Activated T-cell treated with anti-CD3 and anti-CD28 coated beads, Interleukin-2, amount 50 U/mL, for 1 hour (primary cell): ENCODE measurements around the gene KCND3.

Experiments
- DNase-seq: peaks from one replicate; pipeline ENCODE4 v3.0.0-alpha.2; 2020

Gene KCND3

GRCh38 chr1:111737216-111738132, 252.0 kb downstream of the KCND3 start:
- DNase-seq, result no peak

GRCh38 chr1:111736548-111737215, 252.8 kb downstream of the KCND3 start:
- DNase-seq, result no peak

- DNase-seq, result no peak
Observed at GRCh38 chr1:111735858-111736544, 253.5 kb downstream of the KCND3 start.

- DNase-seq, result no peak
Observed at GRCh38 chr1:111735321-111735720, 254.1 kb downstream of the KCND3 start.

GRCh38 chr1:111734856-111735255, 254.6 kb downstream of the KCND3 start:
- no peak for DNase-seq

GRCh38 chr1:111734426-111734825, 255.0 kb downstream of the KCND3 start:
- DNase-seq, result no peak

- DNase-seq, result no peak
Observed at GRCh38 chr1:111733992-111734341, 255.5 kb downstream of the KCND3 start.

GRCh38 chr1:111733183-111733991, 256.1 kb downstream of the KCND3 start:
- DNase-seq, result no peak

GRCh38 chr1:111732718-111733117, 256.8 kb downstream of the KCND3 start:
- no peak for DNase-seq

GRCh38 chr1:111731956-111732355, 257.5 kb downstream of the KCND3 start:
- DNase-seq, result no peak

GRCh38 chr1:111730706-111731105, 258.8 kb downstream of the KCND3 start:
- DNase-seq, result no peak

- no peak for DNase-seq
Observed at GRCh38 chr1:111729946-111730681, 259.4 kb downstream of the KCND3 start.

- DNase-seq, result no peak
Observed at GRCh38 chr1:111729271-111729921, 260.1 kb downstream of the KCND3 start.

- DNase-seq, result no peak
Observed at GRCh38 chr1:111727056-111727455, 262.4 kb downstream of the KCND3 start.

- DNase-seq, result no peak
Observed at GRCh38 chr1:111725192-111725591, 264.3 kb downstream of the KCND3 start.

GRCh38 chr1:111723871-111724270, 265.6 kb downstream of the KCND3 start:
- DNase-seq, result no peak

GRCh38 chr1:111723091-111723806, 266.2 kb downstream of the KCND3 start:
- DNase-seq, result peak; percentile 41

- DNase-seq, result no peak
Observed at GRCh38 chr1:111720977-111721786, 268.3 kb downstream of the KCND3 start.
